ENCODE results near the gene PRKAR2B. TPM values are rescaled to one million over a fixed set of nuclear protein-coding genes. Genes with fewer than 3 reads are reported as not detected.

PRKAR2B gene
- total and polyA plus RNA-seq, 9 donors, result 24.2 to 84.9 (median 43.7) TPM

DNA sequence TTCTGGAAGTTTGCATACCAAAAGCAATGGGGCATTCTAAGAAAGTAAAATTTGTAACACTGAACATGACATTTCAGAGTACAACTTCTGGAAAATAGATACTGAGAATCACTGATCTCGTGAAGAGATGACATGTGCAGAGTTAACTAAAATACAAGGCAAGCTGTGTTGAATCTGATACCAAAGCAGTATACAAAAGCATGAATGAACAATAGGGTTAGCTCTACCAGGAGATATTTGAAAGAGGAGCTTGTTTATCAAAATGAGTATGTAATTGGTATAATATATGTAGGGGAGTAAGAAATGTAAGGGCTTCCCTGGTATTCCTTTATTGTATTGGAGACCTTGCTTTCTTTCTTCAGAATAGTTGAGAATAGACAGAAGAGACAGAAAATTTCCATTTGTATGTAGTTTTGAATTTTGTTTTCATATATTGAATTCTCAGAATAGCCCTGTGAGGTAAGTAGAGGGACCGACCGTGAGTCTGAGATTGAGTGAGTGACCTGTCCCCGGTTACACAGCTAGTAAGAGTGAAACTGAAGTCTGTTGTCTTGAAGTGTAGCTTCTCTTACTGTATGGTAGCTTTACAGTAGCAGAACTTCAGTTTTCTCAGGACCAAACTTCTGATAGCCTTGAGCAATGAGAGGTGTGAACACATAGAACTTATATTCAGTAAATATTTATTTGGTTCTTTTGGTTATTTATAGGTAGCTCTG lies 129.3 kb downstream of the PRKAR2B start:
- TF ChIP-seq CTCF (IDR thresholded peaks at IDR 0.05) (no peak), POLR2A (IDR thresholded peaks at IDR 0.05) (no peak), EP300 (IDR thresholded peaks at IDR 0.05) (no peak)
- H3K27ac ChIP-seq, result no peak overlapping the region
- 60 to 65% (median 63%) methylated on average over 4 of the region's 4 CpGs for WGBS, 3 donors
- intact Hi-C loops (cut with DNase I), result no loop called here
- H3K4me3 ChIP-seq, result no peak overlapping the region
- peaks cover 17% of the 10 kb centered on the region for H3K4me1 ChIP-seq (ENCODE audit: insufficient read depth)
- no peak for DNase-seq
- no peaks in the 10 kb centered on the region for H3K36me3 ChIP-seq
- H3K9me3 ChIP-seq, result no peaks in the 10 kb centered on the region
- no peaks in the 10 kb centered on the region for H3K27me3 ChIP-seq

DNA sequence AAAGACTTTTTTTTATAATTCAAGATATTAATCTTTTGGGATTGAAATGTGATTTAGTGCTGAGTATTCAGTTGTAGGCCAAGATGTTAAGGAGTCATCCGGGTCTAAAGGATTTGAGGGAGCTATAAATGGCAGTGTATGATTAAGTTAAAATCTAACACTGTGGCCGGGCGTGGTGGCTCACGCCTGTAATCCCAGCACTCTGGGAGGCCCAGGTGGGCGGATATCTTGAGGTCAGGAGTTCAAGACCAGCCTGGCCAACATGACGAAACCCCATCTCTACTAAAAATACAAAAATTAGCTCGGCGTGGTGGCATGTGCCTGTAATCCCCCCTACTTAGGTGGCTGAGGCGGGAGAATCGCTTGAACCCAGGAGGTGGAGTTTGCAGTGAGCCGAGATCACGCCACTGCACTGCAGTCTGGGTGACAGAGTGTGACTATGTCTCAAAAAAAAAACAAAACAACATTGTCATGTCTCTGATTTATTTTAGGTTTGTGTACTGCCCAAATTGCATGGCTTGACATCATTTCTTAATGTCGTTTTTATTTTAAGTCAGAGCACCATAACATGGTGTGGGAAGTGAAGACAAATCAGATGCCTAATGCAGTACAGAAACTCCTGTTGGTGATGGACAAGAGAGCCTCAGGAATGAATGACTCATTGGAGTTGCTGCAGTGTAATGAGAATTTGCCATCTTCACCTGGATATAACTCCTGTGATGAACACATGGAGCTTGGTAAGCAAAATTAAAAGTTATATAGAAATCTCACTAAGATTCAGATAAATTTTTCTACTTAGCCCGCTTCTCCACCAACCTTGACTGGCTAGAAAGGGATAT lies 135.0 kb downstream of the PRKAR2B start:
- Histone ChIP-seq H3K4me1 (ENCODE audit: insufficient read depth) (peaks cover 10% of the 10 kb centered on the region), H3K4me3 (no peak overlapping the region), H3K27ac (no peak overlapping the region), H3K9me3 (no peaks in the 10 kb centered on the region), H3K36me3 (no peaks in the 10 kb centered on the region), H3K27me3 (no peaks in the 10 kb centered on the region)
- TF ChIP-seq CTCF (IDR thresholded peaks at IDR 0.05) (no peak), POLR2A (IDR thresholded peaks at IDR 0.05) (no peak), EP300 (IDR thresholded peaks at IDR 0.05) (no peak)
- intact Hi-C loops (cut with DNase I), result no loop called here
- no peak for DNase-seq
- 85 to 89% (median 87%) methylated on average over 14 of the region's 14 CpGs for WGBS, 3 donors

GRCh38 chr7:107180378-107180777 lies 135.9 kb downstream of the PRKAR2B start:
- DNase-seq, result peak in 3 of 5 donors; percentile 38 to 59 (median 44)
- H3K27ac ChIP-seq, result no peak overlapping the region
- intact Hi-C loops (cut with DNase I), result no loop called here
- TF ChIP-seq POLR2A (IDR thresholded peaks at IDR 0.05), result no peak
- TF ChIP-seq CTCF (IDR thresholded peaks at IDR 0.05), result no peak
- no peak for TF ChIP-seq EP300 (IDR thresholded peaks at IDR 0.05)
- peaks cover 12% of the 10 kb centered on the region for H3K4me1 ChIP-seq (ENCODE audit: insufficient read depth)
- no peaks in the 10 kb centered on the region for H3K36me3 ChIP-seq
- H3K9me3 ChIP-seq, result no peaks in the 10 kb centered on the region
- H3K4me3 ChIP-seq, result no peak overlapping the region
- H3K27me3 ChIP-seq, result no peaks in the 10 kb centered on the region
- 14 to 16% (median 15%) methylated on average over 1 of the region's 1 CpG for WGBS, 3 donors

DNA sequence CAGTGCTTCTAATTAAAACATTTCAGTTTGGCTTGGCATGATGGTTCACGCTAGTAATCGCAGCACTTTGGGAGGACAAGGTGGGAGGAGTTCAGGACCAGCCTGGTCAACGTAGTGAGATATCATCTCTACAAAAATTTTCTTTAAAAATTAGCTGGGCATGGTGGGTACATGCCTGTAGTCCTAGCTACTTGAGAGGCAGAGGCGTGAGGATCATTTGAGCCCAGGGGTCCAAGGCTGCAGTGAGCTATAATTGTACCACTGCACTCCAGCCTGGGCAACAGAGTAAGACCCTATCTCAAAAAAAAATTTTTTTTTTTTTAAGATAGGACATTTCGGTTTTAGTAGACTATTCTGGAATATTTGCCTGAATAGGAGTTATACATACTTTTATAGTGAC lies 136.7 kb downstream of the PRKAR2B start:
- H3K4me3 ChIP-seq, result no peak overlapping the region
- H3K27ac ChIP-seq, result no peak overlapping the region
- DNase-seq, result no peak
- TF ChIP-seq EP300 (IDR thresholded peaks at IDR 0.05) (no peak), POLR2A (IDR thresholded peaks at IDR 0.05) (no peak), CTCF (IDR thresholded peaks at IDR 0.05) (no peak)
- H3K4me1 ChIP-seq (ENCODE audit: insufficient read depth), result peaks cover 8% of the 10 kb centered on the region
- intact Hi-C loops (cut with DNase I), result no loop called here
- no peaks in the 10 kb centered on the region for H3K9me3 ChIP-seq
- H3K27me3 ChIP-seq, result no peaks in the 10 kb centered on the region
- no peaks in the 10 kb centered on the region for H3K36me3 ChIP-seq
- 84 to 92% (median 85%) methylated on average over 5 of the region's 5 CpGs for WGBS, 3 donors
